ENCODE measurements around the gene BMP6. TPM values are rescaled to one million over a fixed set of nuclear protein-coding genes. Genes with fewer than 3 reads are reported as not detected.
A peak's percentile ranks its signal among the peaks of the same experiment; 100 is the strongest.

The BMP6 gene
- total RNA-seq, 1 donor from 2014 or later = 281 TPM

GRCh38 chr6:7823552-7823951, 97.7 kb downstream of the BMP6 start:
- DNase-seq (ENCODE audit: low read depth, low spot score) = no peak

- no peak for DNase-seq (ENCODE audit: low read depth, low spot score)
Observed at GRCh38 chr6:7825986-7826385, 100.1 kb downstream of the BMP6 start.

GRCh38 chr6:7827142-7827541, 101.2 kb downstream of the BMP6 start:
- DNase-seq (ENCODE audit: low read depth, low spot score) = peak; percentile 72

GRCh38 chr6:7828124-7828523, 102.2 kb downstream of the BMP6 start:
- DNase-seq (ENCODE audit: low read depth, low spot score) = no peak

GRCh38 chr6:7832904-7833750, 107.2 kb downstream of the BMP6 start:
- no peak for DNase-seq (ENCODE audit: low read depth, low spot score)

- no peak for DNase-seq (ENCODE audit: low read depth, low spot score)
Observed at GRCh38 chr6:7833751-7834070, 107.8 kb downstream of the BMP6 start.

- no peak for DNase-seq (ENCODE audit: low read depth, low spot score)
Observed at GRCh38 chr6:7836371-7837026, 110.6 kb downstream of the BMP6 start.

- DNase-seq (ENCODE audit: low read depth, low spot score) = no peak
Observed at GRCh38 chr6:7841781-7842468, 116.0 kb downstream of the BMP6 start.

- no peak for DNase-seq (ENCODE audit: low read depth, low spot score)
Observed at GRCh38 chr6:7846966-7847818, 121.3 kb downstream of the BMP6 start.

- DNase-seq (ENCODE audit: low read depth, low spot score) = no peak
Observed at GRCh38 chr6:7848229-7848628, 122.3 kb downstream of the BMP6 start.

GRCh38 chr6:7851780-7852179, 125.9 kb downstream of the BMP6 start:
- no peak for DNase-seq (ENCODE audit: low read depth, low spot score)

GRCh38 chr6:7859591-7859990, 133.7 kb downstream of the BMP6 start:
- DNase-seq (ENCODE audit: low read depth, low spot score) = no peak

GRCh38 chr6:7865781-7866180, 139.9 kb downstream of the BMP6 start:
- DNase-seq (ENCODE audit: low read depth, low spot score) = no peak

GRCh38 chr6:7866526-7866925, 140.6 kb downstream of the BMP6 start:
- DNase-seq (ENCODE audit: low read depth, low spot score) = no peak

GRCh38 chr6:7868926-7869325, 143.0 kb downstream of the BMP6 start:
- DNase-seq (ENCODE audit: low read depth, low spot score) = no peak

GRCh38 chr6:7878401-7878964, 152.6 kb downstream of the BMP6 start:
- no peak for DNase-seq (ENCODE audit: low read depth, low spot score)

- no peak for DNase-seq (ENCODE audit: low read depth, low spot score)
Observed at GRCh38 chr6:7879043-7879442, 153.1 kb downstream of the BMP6 start.

- DNase-seq (ENCODE audit: low read depth, low spot score) = no peak
Observed at GRCh38 chr6:7879579-7879978, 153.7 kb downstream of the BMP6 start.

- no peak for DNase-seq (ENCODE audit: low read depth, low spot score)
Observed at GRCh38 chr6:7879980-7880717, 154.2 kb downstream of the BMP6 start.

GRCh38 chr6:7880718-7881107, 154.8 kb downstream of the BMP6 start:
- no peak for DNase-seq (ENCODE audit: low read depth, low spot score)

Data from pulmonary artery endothelial cell (primary cell).